ENCODE data around the gene PDE9A.

GRCh38 chr21:42760951-42761751, 107.7 kb downstream of the PDE9A start:
- TF ChIP-seq EZH2 (IDR thresholded peaks at IDR 0.05; ENCODE audit: borderline replicate concordance) = no peak
- TF ChIP-seq CTCF (IDR thresholded peaks at IDR 0.05; ENCODE audit: poor library complexity) = no peak
- TF ChIP-seq EZH2phosphoT487 (IDR thresholded peaks at IDR 0.05; ENCODE audit: low read depth, severe bottlenecking, unreplicated experiment) = no peak
